CD4-positive, alpha-beta T cell treated with Interleukin-17A for 1 hour (primary cell): ENCODE results near the gene B3GALNT1.
"Not testable (repeated sequence)": the region's sequence is repeated elsewhere in the genome, so short reads cannot be mapped to it uniquely, and the experiment has no call there.

ENCODE experiments used
- DNase-seq: peaks from one replicate; pipeline ENCODE4 v3.0.0-alpha.2; 2020

The B3GALNT1 gene

GRCh38 chr3:161073181-161073580, 32.0 kb downstream of the B3GALNT1 start:
- no peak for DNase-seq

GRCh38 chr3:161072751-161073150, 32.4 kb downstream of the B3GALNT1 start:
- DNase-seq = no peak

GRCh38 chr3:161072211-161072621, 32.9 kb downstream of the B3GALNT1 start:
- no peak for DNase-seq

- DNase-seq = no peak
Measured at GRCh38 chr3:161070980-161071663, 34.0 kb downstream of the B3GALNT1 start.

GRCh38 chr3:161070252-161070930, 34.8 kb downstream of the B3GALNT1 start:
- DNase-seq = no peak

- peak; percentile 3 for DNase-seq
Measured at GRCh38 chr3:161069511-161070251, 35.5 kb downstream of the B3GALNT1 start.

GRCh38 chr3:161067335-161067734, 37.8 kb downstream of the B3GALNT1 start:
- no peak for DNase-seq

GRCh38 chr3:161066930-161067329, 38.2 kb downstream of the B3GALNT1 start:
- DNase-seq = no peak

GRCh38 chr3:161064413-161064812, 40.7 kb downstream of the B3GALNT1 start:
- DNase-seq = no peak

GRCh38 chr3:161054860-161055604, 50.1 kb downstream of the B3GALNT1 start:
- DNase-seq = no peak

- no peak for DNase-seq
Measured at GRCh38 chr3:161051856-161052255, 53.3 kb downstream of the B3GALNT1 start.

GRCh38 chr3:161050935-161051334, 54.2 kb downstream of the B3GALNT1 start:
- no peak for DNase-seq

GRCh38 chr3:161049683-161050248, 55.4 kb downstream of the B3GALNT1 start:
- DNase-seq = no peak

GRCh38 chr3:161043336-161044035, 61.7 kb downstream of the B3GALNT1 start:
- DNase-seq = no peak

- DNase-seq = no peak
Measured at GRCh38 chr3:161042023-161042501, 63.1 kb downstream of the B3GALNT1 start.

GRCh38 chr3:161038725-161039124, 66.4 kb downstream of the B3GALNT1 start:
- no peak for DNase-seq

GRCh38 chr3:161035711-161036110, 69.4 kb downstream of the B3GALNT1 start:
- DNase-seq = no peak

- not testable (repeated sequence) for DNase-seq
Measured at GRCh38 chr3:161034913-161035550, 70.1 kb downstream of the B3GALNT1 start.
